ENCODE results near the gene SFXN2.
"Not testable (repeated sequence)": the region's sequence is repeated elsewhere in the genome, so short reads cannot be mapped to it uniquely, and the experiment has no call there.

The SFXN2 gene

DNA sequence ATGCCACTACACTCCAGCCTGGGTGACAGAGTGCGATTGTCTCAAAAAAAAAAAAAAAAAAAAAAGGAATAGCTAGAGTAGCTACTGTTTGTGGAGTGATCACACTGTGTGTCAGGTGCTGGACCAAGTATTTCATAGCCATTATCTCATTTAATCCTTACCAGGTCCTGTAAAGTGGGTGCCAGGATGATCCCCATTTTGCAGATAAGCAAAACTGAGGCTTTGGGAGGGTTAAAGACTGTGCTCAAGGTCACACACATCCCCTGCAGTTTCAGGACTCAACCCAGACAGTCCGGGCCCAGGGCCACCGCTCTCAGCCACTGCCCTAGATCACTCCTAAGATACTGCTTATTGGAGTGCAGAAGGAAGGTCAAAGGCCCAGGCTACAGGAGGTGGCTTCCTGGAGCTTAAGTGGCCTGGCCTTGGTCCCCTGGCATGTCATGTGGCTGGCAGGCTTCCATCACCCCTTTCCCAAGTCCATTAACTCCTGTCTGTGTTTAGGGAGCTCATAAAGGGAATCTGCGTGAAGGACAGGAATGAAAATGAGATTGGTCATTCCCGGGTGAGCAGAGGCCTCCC is 16.9 kb downstream of the SFXN2 start:
- no peak overlapping the region for H3K4me3 ChIP-seq (ENCODE audit: low read length)
- H3K27ac ChIP-seq (ENCODE audit: low read depth, low read length), result no peak overlapping the region
- H3K36me3 ChIP-seq (ENCODE audit: control insufficient read depth, insufficient read depth, low read length), result peaks cover 3% of the 10 kb centered on the region
- H3K9ac ChIP-seq (ENCODE audit: low read length), result no peak overlapping the region
- no peaks in the 10 kb centered on the region for H3K27me3 ChIP-seq (ENCODE audit: control insufficient read depth, insufficient read depth, low read length)
- H3K4me1 ChIP-seq (ENCODE audit: control insufficient read depth, insufficient read depth, low read length), result no peaks in the 10 kb centered on the region

DNA sequence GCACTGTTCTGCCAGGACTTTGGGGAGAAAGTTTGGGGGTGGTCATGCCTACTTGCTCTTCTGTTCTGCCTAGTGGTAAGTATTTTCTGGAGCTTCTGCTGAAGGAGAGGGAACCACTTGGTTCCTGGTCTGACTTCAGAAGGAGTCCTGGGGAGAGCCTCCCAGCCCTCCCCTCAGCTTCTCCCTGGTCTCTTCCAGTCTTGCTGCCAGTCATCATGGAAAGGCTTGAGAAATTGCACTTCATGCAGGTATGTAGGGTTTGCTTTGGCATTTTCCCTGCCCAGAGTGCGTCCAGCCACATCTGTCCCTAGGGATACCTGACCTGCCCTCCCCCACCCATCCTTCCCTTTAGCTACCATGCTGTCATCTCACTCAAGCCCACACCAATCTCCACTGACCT is 18.2 kb downstream of the SFXN2 start:
- H3K27me3 ChIP-seq (ENCODE audit: control insufficient read depth, insufficient read depth, low read length), result no peaks in the 10 kb centered on the region
- no peaks in the 10 kb centered on the region for H3K4me1 ChIP-seq (ENCODE audit: control insufficient read depth, insufficient read depth, low read length)
- H3K36me3 ChIP-seq (ENCODE audit: control insufficient read depth, insufficient read depth, low read length), result no peaks in the 10 kb centered on the region
- no peak overlapping the region for H3K27ac ChIP-seq (ENCODE audit: low read depth, low read length)
- H3K9ac ChIP-seq (ENCODE audit: low read length), result no peak overlapping the region
- no peak overlapping the region for H3K4me3 ChIP-seq (ENCODE audit: low read length)

DNA sequence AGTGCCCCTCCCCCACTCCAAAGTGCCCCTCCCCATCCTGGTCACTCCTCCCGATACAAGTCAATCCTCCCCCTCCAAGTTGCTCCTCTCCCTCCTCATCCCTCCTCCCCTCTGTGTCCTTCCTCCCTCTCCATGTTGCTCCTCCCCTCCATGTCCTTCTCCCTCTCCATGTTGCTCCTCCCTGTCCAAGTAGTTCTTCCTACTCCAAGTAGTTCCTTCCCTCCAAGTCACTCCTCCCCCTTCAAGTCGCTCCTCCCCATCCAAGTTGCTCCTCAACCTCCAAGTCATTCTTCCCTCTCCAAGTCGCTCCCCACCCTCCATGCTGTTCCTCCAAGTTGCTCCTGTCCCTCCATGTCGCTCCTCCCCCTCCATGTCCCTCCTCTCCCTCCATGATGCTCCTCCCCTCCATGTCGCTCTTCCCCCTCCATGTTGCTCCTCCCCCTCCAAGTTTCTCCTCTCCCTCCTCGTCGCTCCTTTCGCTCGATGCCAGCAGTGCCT is 20.7 kb downstream of the SFXN2 start:
- Histone ChIP-seq H3K27ac (ENCODE audit: low read depth, low read length) (no peak overlapping the region), H3K4me3 (ENCODE audit: low read length) (no peak overlapping the region), H3K4me1 (ENCODE audit: control insufficient read depth, insufficient read depth, low read length) (no peaks in the 10 kb centered on the region), H3K9ac (ENCODE audit: low read length) (no peak overlapping the region), H3K27me3 (ENCODE audit: control insufficient read depth, insufficient read depth, low read length) (no peaks in the 10 kb centered on the region), H3K36me3 (ENCODE audit: control insufficient read depth, insufficient read depth, low read length) (no peaks in the 10 kb centered on the region)

DNA sequence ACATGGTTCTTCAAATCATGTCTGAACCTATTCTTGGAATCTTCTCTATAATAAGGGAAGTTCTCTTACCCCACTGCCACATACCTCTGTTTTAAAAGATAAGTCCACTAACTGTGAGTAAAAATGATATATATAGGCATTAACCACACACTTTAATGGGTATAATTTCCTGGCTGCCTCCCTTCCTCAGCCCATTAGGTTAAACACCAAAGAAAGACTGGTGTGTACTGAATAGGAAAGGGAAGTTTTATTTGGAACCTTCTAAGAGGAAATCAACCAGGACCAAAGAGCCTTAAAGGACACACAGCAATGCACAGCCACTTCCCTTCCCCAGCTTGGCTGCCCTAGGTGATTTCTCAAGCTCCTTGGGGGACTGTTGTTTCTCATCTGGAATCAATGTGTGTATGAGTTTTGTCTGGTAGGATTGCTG is 24.3 kb downstream of the SFXN2 start:
- H3K9ac ChIP-seq (ENCODE audit: low read length), result no peak overlapping the region
- H3K4me1 ChIP-seq (ENCODE audit: control insufficient read depth, insufficient read depth, low read length), result peaks cover 2% of the 10 kb centered on the region
- H3K27ac ChIP-seq (ENCODE audit: low read depth, low read length), result no peak overlapping the region
- no peaks in the 10 kb centered on the region for H3K27me3 ChIP-seq (ENCODE audit: control insufficient read depth, insufficient read depth, low read length)
- H3K4me3 ChIP-seq (ENCODE audit: low read length), result no peak overlapping the region
- H3K36me3 ChIP-seq (ENCODE audit: control insufficient read depth, insufficient read depth, low read length), result no peaks in the 10 kb centered on the region

DNA sequence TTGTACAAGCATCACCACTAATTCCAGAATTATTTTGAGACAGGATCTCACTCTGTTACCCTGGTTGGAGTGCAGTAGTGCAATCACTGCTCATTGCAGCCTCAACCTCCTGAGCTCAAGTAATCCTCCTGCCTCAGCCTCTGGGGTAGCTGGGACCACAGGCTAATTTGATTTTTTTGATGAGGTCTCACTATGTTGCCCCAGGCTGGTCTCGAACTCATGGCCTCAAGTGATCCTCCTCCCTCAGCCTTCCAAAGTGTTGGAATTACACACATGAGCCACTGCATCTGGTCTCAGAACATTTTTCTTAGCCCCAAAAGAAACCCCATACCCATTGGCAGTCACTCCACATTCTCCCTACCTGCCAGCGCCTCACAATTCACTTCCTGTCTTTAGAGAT is 25.8 kb downstream of the SFXN2 start:
- no peak overlapping the region for H3K27ac ChIP-seq (ENCODE audit: low read depth, low read length)

DNA sequence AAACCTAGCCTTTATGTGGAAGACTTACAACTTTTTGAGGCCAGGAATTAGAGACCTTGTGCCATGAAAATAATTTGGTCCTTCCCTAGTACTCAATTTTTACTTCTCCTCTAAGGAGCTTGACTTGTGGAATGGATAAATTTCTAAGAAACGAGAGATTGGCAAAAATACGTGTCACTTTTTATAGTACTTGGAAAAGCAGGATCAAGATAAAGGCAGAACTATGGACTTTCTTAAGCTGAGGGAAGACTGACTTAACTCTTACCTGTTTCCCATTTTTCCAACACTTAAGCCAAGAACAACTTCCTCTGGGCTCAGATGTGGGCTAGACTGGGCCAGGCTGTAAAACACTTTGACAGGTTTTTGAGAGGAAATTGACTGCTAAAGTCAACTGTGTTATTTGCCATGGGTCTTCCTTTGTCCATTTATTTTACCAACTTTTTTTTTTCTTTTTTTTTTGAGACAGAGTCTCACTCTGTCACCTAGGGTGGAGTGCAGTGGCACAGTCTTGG is 27.3 kb downstream of the SFXN2 start:
- Histone ChIP-seq H3K4me1 (ENCODE audit: control insufficient read depth, insufficient read depth, low read length) (peaks cover 16% of the 10 kb centered on the region), H3K9ac (ENCODE audit: low read length) (no peak overlapping the region), H3K27ac (ENCODE audit: low read depth, low read length) (no peak overlapping the region), H3K36me3 (ENCODE audit: control insufficient read depth, insufficient read depth, low read length) (no peaks in the 10 kb centered on the region), H3K27me3 (ENCODE audit: control insufficient read depth, insufficient read depth, low read length) (no peaks in the 10 kb centered on the region), H3K4me3 (ENCODE audit: low read length) (no peak overlapping the region)

More for the DNA sequence above, 25.8 kb downstream of the SFXN2 start:
- Histone ChIP-seq H3K4me3 (ENCODE audit: low read length) (no peak overlapping the region), H3K4me1 (ENCODE audit: control insufficient read depth, insufficient read depth, low read length) (peaks cover 8% of the 10 kb centered on the region), H3K27me3 (ENCODE audit: control insufficient read depth, insufficient read depth, low read length) (no peaks in the 10 kb centered on the region), H3K9ac (ENCODE audit: low read length) (no peak overlapping the region), H3K36me3 (ENCODE audit: control insufficient read depth, insufficient read depth, low read length) (no peaks in the 10 kb centered on the region)

- H3K9ac ChIP-seq (ENCODE audit: low read length); H3K36me3 ChIP-seq (ENCODE audit: control insufficient read depth, insufficient read depth, low read length); H3K4me3 ChIP-seq (ENCODE audit: low read length); H3K27ac ChIP-seq (ENCODE audit: low read depth, low read length); H3K27me3 ChIP-seq (ENCODE audit: control insufficient read depth, insufficient read depth, low read length): not testable (repeated sequence)
- H3K4me1 ChIP-seq (ENCODE audit: control insufficient read depth, insufficient read depth, low read length), result peaks cover 16% of the 10 kb centered on the region
Observed at GRCh38 chr10:102742313-102742712, 27.9 kb downstream of the SFXN2 start.

DNA sequence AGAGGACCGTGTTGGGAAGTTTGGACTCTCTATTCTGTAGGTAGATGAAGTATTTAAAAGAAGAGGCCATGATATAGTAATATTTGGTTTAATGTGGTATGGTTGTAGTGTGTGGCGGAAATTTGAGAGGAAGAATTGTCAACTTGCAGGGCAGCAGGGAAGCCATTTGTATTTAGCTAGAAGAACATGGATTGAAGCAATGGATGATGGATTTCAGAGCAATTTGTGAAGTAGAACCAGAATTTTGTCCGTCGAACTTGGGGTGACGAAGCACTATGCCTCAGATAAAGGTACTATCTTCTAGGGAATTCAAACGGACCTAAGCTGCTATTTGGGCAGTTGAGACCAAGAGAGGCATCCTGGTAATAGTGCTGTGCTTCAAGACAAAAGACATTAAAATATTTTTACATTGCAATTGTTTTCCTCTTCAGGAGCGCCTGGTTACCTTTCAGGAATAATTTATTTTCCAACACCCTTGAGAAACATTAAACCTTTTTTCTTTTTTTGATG is 28.7 kb downstream of the SFXN2 start:
- peaks cover 16% of the 10 kb centered on the region for H3K4me1 ChIP-seq (ENCODE audit: control insufficient read depth, insufficient read depth, low read length)
- peak overlapping the region; percentile 53 for H3K4me3 ChIP-seq (ENCODE audit: low read length)
- no peaks in the 10 kb centered on the region for H3K36me3 ChIP-seq (ENCODE audit: control insufficient read depth, insufficient read depth, low read length)
- no peak overlapping the region for H3K27ac ChIP-seq (ENCODE audit: low read depth, low read length)
- no peak overlapping the region for H3K9ac ChIP-seq (ENCODE audit: low read length)
- no peaks in the 10 kb centered on the region for H3K27me3 ChIP-seq (ENCODE audit: control insufficient read depth, insufficient read depth, low read length)

DNA sequence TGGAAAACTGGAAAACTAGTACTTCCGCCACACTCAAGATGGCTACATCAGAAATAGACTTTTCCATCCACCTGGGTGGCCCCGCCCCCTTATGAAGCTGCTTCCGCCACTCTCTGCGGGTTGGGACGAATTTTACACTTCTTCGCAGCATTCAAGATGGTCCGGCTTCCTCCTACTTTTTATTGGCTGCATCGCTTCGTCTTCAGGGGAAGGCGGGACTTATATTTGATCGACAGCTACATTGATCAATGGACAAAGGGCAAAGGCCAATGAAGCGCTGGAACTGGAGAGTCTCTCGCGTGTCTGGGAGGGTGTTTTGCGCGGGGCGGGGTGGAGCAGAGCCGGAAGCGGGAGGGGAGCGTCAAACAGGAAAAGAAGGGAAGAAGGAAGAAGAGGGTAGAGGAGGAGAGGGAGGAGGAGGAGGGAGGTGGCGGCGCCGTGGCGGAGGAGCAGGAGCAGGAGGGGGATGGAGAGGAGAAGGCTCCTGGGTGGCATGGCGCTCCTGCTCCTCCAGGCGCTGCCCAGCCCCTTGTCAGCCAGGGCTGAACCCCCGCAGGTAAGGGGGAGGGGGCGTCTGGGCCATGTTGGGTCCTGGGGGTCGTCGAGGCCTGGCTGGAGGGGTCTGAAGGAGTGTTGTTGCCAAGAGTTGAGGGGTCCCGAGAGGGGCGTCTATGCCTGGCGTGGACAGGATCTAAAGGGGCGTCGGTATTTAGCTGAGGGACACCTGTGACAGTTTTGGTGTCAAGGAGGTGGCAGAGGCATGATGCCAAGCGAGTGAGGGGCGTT is 29.3 kb downstream of the SFXN2 start, which contains the start of gene WBP1L:
TSS of gene WBP1L (plus strand) at position 361 of the 786 bp plus-strand sequence. CDS start at position 467, 106 bp downstream.
- Histone ChIP-seq H3K36me3 (ENCODE audit: control insufficient read depth, insufficient read depth, low read length) (no peaks in the 10 kb centered on the region), H3K9ac (ENCODE audit: low read length) (peak within 1 kb of the TSS; percentile 98), H3K27me3 (ENCODE audit: control insufficient read depth, insufficient read depth, low read length) (no peaks in the 10 kb centered on the region), H3K27ac (ENCODE audit: low read depth, low read length) (peak within 1 kb of the TSS; percentile 93), H3K4me1 (ENCODE audit: control insufficient read depth, insufficient read depth, low read length) (peaks cover 16% of the 10 kb centered on the region), H3K4me3 (ENCODE audit: low read length) (peak within 1 kb of the TSS; percentile 99)

GRCh38 chr10:102744374-102745051 is 30.1 kb downstream of the SFXN2 start:
- Histone ChIP-seq H3K4me3 (ENCODE audit: low read length) (peak overlapping the region; percentile 99), H3K9ac (ENCODE audit: low read length) (peak overlapping the region; percentile 98), H3K27ac (ENCODE audit: low read depth, low read length) (peak overlapping the region; percentile 93), H3K36me3 (ENCODE audit: control insufficient read depth, insufficient read depth, low read length) (no peaks in the 10 kb centered on the region), H3K4me1 (ENCODE audit: control insufficient read depth, insufficient read depth, low read length) (peaks cover 16% of the 10 kb centered on the region), H3K27me3 (ENCODE audit: control insufficient read depth, insufficient read depth, low read length) (no peaks in the 10 kb centered on the region)

DNA sequence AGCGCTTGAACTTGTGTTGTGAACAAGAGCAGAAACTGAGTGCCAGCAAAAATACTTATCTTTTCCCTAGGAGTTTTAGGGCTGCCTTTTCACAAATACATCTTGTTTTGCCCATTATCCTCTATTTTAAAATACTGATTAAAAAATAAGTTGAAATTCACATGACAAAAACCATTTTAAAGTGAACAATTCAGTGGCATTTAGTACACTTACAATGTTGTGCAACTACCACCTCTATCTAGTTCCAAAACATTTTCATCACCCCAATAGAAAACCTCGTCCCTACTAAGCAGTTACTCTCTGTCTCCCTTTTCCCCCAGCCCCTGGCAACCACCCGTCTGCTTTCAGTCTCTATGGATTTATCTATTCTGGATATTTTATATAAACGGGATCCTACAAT is 30.7 kb downstream of the SFXN2 start:
- Histone ChIP-seq H3K4me1 (ENCODE audit: control insufficient read depth, insufficient read depth, low read length) (peaks cover 16% of the 10 kb centered on the region), H3K4me3 (ENCODE audit: low read length) (peak overlapping the region; percentile 99), H3K9ac (ENCODE audit: low read length) (no peak overlapping the region), H3K27me3 (ENCODE audit: control insufficient read depth, insufficient read depth, low read length) (no peaks in the 10 kb centered on the region), H3K36me3 (ENCODE audit: control insufficient read depth, insufficient read depth, low read length) (no peaks in the 10 kb centered on the region), H3K27ac (ENCODE audit: low read depth, low read length) (peak overlapping the region; percentile 93)

- Histone ChIP-seq H3K27me3 (ENCODE audit: control insufficient read depth, insufficient read depth, low read length) (no peaks in the 10 kb centered on the region), H3K9ac (ENCODE audit: low read length) (no peak overlapping the region), H3K4me1 (ENCODE audit: control insufficient read depth, insufficient read depth, low read length) (peaks cover 17% of the 10 kb centered on the region), H3K27ac (ENCODE audit: low read depth, low read length) (peak overlapping the region; percentile 60), H3K4me3 (ENCODE audit: low read length) (no peak overlapping the region), H3K36me3 (ENCODE audit: control insufficient read depth, insufficient read depth, low read length) (no peaks in the 10 kb centered on the region)
Observed at GRCh38 chr10:102752266-102752930, 38.0 kb downstream of the SFXN2 start.
